Measurements from ENCODE around the gene CCDC88B.
"Not testable (repeated sequence)": the region's sequence is repeated elsewhere in the genome, so short reads cannot be mapped to it uniquely, and the experiment has no call there.

The CCDC88B gene

GRCh38 chr11:64303109-64304031 lies 36.6 kb upstream of the CCDC88B start:
- H3K4me3 ChIP-seq (ENCODE audit: low read depth, low read length): no peak overlapping the region
- no peak for DNase-seq (ENCODE audit: low read depth)

GRCh38 chr11:64304032-64304315 lies 36.0 kb upstream of the CCDC88B start:
- DNase-seq (ENCODE audit: low read depth): no peak
- H3K4me3 ChIP-seq (ENCODE audit: low read depth, low read length): peak overlapping the region; percentile 74

DNA sequence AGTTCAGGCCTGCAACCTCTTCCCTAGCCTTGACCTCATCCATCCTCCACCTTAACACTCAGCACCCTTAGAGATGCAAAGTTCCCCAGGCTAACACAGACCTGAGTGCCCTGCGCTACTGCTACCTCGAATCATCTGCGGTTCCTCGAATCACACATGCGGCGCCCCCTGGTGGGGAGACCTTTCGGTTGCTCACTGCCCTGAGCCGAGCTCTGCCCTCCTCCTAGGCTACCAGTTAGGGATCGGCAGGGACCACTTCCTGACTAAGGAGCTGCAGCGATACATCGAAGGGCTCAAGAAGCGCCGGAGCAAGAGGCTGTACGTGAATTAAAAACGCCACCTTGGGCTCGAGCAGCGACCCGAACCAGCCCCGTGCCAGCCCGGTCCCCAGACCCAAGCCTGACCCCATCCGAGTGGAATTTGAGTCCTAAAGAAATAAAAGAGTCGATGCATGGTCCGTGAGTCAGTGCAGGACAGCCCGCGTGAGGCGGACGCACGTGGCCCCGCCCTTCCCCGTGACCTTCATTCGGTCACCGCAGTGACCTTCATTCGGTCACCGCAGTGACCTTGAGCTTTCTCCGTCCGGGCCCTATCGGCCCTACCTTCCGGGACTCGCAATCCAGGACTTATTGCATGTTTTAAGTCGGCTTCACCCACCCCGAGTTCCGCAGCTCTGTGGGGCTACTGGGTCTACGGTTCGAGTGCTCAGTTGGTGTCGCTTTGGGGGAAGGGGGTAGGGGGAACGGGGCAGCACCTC lies 35.5 kb upstream of the CCDC88B start:
- peak; percentile 54 for DNase-seq (ENCODE audit: low read depth)
- H3K4me3 ChIP-seq (ENCODE audit: low read depth, low read length): peak overlapping the region; percentile 74

DNA sequence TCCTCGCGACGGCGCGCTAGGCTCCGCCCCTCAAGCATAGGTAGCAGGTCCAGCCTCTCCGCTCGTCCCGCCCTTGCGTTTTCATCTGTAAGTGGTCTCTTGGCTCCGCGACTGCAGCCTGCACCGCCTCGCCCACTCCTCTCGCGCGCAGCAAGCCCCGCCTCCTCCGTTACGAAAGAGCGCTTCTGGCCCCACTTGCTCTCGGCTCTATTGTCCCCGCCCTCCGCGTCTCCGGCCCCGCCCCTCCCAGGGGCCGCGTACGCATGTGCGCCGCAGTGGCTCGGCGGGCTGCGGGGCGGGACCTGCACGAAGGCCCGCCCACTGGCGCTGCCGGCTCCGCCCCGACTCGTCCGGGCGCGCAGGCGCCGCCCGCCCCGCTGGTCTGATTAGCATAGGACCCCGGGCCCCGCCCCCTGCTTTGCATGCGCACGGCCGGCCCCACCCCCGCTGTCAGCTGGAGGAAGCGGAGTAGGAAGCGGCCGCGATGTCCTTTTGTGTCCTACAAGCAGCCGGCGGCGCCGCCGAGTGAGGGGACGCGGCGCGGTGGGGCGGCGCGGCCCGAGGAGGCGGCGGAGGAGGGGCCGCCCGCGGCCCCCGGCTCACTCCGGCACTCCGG lies 34.8 kb upstream of the CCDC88B start, which contains the start of gene ESRRA:
TSS of gene ESRRA (plus strand) at position 450 of the 616 bp plus-strand sequence. CDS start 1,656 bp downstream, outside the sequence.
- H3K4me3 ChIP-seq (ENCODE audit: low read depth, low read length): peak within 1 kb of the TSS; percentile 74
- DNase-seq (ENCODE audit: low read depth): peak; percentile 89

DNA sequence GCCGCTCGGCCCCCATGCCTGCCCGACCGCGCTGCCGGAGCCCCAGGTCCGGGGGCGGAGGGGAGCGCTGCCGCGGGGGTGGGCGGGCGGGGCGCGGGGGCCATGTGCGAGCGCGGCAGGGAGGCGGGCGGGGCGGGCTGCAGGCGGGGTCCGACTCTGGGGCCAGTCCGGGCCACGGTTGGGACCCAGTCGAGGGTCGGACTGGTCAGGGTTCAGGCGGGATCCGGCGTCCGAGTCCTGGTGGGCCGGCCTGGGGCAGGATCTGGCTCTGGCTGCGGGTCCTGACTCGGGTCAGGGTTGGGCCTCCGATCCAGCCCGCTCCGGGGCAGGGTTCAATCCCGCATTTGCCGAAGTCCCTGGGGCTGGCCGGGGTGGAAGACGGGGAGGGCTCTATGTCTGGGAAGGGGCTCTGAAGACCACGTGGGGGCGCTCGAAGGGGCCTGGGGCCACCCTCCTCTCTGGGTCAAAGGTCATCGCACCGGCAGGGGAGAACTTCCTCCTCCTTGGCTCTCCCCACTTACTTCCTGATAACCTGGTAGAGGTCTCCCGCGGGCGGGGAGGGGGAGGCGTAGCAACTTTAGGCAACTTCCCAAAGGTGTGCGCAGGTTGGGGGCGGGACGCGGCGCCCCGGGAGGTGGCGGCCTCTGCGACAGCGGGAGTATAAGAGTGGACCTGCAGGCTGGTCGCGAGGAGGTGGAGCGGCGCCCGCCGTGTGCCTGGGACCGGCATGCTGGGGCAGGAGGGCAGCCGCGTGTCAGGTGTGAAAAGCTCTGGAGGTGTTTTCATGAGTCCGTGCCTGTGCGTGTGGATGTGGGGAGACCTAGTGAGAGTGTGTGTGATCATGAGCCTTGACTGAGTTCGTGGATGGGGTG lies 34.1 kb upstream of the CCDC88B start:
- H3K4me3 ChIP-seq (ENCODE audit: low read depth, low read length): peak overlapping the region; percentile 72
- no peak for DNase-seq (ENCODE audit: low read depth)

GRCh38 chr11:64306563-64306875 lies 33.5 kb upstream of the CCDC88B start:
- peak overlapping the region; percentile 72 for H3K4me3 ChIP-seq (ENCODE audit: low read depth, low read length)
- DNase-seq (ENCODE audit: low read depth): no peak

GRCh38 chr11:64306876-64307622 lies 33.0 kb upstream of the CCDC88B start:
- peak overlapping the region; percentile 72 for H3K4me3 ChIP-seq (ENCODE audit: low read depth, low read length)
- no peak for DNase-seq (ENCODE audit: low read depth)

DNA sequence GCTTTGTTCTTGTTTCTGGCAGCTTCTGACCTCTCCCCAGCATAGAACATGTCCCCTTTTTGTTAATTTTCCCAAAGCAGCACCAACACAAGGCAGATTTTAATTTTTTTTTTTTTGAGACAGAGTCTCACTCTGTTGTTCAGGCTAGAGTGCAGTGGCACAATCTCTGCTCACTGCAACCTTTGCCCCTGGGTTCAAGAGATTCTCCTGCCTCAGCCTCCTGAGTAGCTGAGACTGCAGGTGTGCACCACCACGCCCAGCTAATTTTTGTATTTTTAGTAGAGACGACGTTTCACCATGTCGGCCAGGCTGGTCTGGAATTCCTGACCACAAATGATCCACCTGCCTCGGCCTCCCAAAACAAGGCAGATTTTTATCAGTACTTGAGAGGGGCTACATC lies 32.2 kb upstream of the CCDC88B start:
- not testable (repeated sequence) for DNase-seq (ENCODE audit: low read depth); H3K4me3 ChIP-seq (ENCODE audit: low read depth, low read length)

DNA sequence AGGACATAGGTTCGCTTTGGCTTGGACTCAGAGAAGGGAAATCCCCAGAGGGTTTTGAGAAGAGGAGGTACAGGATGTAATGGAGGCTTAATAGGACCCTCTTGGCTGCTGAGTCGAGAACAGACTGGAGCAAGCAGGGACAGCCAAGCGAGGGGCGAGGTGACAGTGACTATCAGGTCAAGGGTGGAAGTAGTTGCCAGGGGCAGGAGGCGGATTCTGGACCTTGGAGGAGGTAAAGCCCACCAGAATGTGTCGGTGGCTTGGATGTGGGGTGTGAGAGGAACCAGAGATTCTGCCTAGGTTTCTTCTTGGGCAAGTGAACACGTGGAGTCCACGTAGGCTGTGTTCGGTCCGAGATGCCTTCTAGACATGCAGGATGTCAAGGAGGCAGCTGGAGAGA lies 27.1 kb upstream of the CCDC88B start:
- H3K4me3 ChIP-seq (ENCODE audit: low read depth, low read length): no peak overlapping the region
- no peak for DNase-seq (ENCODE audit: low read depth)

GRCh38 chr11:64313491-64314145 lies 26.4 kb upstream of the CCDC88B start:
- DNase-seq (ENCODE audit: low read depth): no peak
- H3K4me3 ChIP-seq (ENCODE audit: low read depth, low read length): no peak overlapping the region

DNA sequence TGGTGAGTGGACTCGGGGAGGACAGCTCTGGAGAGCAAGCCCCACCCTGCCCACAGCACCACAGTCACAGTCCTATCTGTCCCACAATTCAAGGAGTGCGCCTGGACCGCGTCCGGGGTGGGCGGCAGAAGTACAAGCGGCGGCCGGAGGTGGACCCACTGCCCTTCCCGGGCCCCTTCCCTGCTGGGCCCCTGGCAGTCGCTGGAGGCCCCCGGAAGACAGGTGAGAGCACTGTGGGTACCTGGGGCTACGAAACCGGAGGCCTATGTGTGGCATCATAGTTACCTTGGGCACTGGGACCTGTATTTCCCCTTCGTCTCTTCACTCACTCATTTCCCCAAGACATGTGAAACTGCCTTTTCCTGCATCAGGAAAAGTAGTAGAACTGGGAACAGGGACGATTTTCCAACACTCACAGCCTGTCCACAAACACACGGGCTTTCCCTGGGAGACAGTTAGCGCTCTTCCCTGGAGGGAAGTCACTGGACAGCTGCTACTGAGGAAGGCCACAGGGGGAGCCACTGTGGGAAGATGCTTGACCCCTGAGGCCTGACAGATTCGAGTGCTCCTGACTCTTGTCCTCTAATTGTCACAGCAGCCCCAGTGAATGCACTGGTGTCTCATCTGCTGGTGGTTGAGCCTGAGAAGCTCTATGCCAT lies 25.7 kb upstream of the CCDC88B start:
- no peak for DNase-seq (ENCODE audit: low read depth)
- no peak overlapping the region for H3K4me3 ChIP-seq (ENCODE audit: low read depth, low read length)

DNA sequence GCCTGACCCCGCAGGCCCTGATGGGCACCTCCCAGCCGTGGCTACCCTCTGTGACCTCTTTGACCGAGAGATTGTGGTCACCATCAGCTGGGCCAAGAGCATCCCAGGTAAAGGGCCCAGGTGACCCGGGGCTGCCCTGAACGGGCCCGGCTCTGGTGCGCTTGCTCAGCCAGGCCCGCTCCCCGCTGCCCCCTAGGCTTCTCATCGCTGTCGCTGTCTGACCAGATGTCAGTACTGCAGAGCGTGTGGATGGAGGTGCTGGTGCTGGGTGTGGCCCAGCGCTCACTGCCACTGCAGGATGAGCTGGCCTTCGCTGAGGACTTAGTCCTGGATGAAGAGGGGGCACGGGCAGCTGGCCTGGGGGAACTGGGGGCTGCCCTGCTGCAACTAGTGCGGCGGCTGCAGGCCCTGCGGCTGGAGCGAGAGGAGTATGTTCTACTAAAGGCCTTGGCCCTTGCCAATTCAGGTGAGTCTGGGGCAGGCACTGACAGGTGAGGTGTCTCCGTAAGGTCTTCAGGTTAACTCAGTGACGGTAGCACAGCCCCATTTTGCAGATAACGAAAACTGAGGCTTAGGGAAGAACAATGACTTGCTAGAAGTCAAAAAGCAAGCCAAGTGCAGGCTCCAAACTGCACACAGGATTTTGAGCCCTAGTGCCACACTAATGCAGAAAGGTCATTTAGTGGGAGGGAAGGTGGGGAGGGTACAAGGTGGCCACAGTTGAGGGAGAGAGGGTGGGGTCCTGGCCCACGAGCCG lies 25.0 kb upstream of the CCDC88B start:
- no peak for DNase-seq (ENCODE audit: low read depth)
- H3K4me3 ChIP-seq (ENCODE audit: low read depth, low read length): no peak overlapping the region

DNA sequence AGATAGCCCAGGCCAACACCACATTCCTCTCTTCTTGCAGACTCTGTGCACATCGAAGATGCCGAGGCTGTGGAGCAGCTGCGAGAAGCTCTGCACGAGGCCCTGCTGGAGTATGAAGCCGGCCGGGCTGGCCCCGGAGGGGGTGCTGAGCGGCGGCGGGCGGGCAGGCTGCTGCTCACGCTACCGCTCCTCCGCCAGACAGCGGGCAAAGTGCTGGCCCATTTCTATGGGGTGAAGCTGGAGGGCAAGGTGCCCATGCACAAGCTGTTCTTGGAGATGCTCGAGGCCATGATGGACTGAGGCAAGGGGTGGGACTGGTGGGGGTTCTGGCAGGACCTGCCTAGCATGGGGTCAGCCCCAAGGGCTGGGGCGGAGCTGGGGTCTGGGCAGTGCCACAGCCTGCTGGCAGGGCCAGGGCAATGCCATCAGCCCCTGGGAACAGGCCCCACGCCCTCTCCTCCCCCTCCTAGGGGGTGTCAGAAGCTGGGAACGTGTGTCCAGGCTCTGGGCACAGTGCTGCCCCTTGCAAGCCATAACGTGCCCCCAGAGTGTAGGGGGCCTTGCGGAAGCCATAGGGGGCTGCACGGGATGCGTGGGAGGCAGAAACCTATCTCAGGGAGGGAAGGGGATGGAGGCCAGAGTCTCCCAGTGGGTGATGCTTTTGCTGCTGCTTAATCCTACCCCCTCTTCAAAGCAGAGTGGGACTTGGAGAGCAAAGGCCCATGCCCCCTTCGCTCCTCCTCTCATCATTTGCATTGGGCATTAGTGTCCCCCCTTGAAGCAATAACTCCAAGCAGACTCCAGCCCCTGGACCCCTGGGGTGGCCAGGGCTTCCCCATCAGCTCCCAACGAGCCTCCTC lies 24.1 kb upstream of the CCDC88B start:
- not testable (repeated sequence) for H3K4me3 ChIP-seq (ENCODE audit: low read depth, low read length); DNase-seq (ENCODE audit: low read depth)

DNA sequence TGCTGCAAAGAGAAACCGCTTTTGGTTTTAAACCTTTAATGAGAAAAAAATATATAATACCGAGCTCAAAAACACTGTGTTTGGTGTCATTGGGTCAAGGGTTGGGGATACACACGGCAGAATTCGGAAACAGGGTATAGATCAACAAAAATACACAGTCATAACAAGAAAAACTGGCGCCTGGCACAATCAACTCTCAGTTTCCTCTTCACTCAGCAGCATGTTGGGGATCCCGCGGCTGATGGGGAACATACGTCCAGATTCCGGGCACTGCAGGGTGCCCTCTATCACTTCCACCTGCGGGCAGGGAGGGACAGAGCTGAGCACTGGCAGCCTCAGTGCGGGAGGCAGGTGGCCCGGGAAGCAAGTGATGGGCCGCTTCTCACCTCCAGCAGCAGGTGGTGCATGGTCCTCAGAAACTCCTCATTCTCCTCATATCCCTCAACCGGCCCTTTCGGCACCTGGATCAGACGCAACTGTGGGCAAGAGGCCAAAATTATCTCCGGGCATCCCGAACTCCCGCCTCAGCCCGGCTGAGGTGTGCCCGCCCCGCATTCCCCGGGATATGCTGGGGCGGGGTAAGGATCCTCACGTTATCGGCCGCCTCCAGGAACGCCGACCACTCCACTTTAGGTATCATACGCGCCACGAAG lies 23.2 kb upstream of the CCDC88B start:
- H3K4me3 ChIP-seq (ENCODE audit: low read depth, low read length): peak overlapping the region; percentile 75
- DNase-seq (ENCODE audit: low read depth): no peak

- peak; percentile 81 for DNase-seq (ENCODE audit: low read depth)
- peak within 1 kb of the TSS; percentile 75 for H3K4me3 ChIP-seq (ENCODE audit: low read depth, low read length)
Observed at GRCh38 chr11:64317325-64317960, 22.6 kb upstream of the CCDC88B start, which contains the start of gene TRMT112. TRMT112 (minus strand) TSS chr11:64317559; CDS start chr11:64317526, 33 bp downstream.

Measured in skeletal muscle cell (primary cell).